HTR-8/SVneo (cell line): ENCODE results near the gene RPL36AL.
A peak's percentile ranks its signal among the peaks of the same experiment; 100 is the strongest.
"Not testable (repeated sequence)": the region's sequence is repeated elsewhere in the genome, so short reads cannot be mapped to it uniquely, and the experiment has no call there.

Source experiments
- DNase-seq: peaks from one replicate; pipeline ENCODE4 v3.0.0; 2011; ENCODE audit warnings: low spot score, mixed read lengths; ENCODE audit not compliant: insufficient read length
- FAIRE-seq: peaks from 2 replicates; lab custom pipeline; 2011; peaks lifted over from hg19 to GRCh38; lab: Jason Lieb, UNC

RPL36AL gene

DNA sequence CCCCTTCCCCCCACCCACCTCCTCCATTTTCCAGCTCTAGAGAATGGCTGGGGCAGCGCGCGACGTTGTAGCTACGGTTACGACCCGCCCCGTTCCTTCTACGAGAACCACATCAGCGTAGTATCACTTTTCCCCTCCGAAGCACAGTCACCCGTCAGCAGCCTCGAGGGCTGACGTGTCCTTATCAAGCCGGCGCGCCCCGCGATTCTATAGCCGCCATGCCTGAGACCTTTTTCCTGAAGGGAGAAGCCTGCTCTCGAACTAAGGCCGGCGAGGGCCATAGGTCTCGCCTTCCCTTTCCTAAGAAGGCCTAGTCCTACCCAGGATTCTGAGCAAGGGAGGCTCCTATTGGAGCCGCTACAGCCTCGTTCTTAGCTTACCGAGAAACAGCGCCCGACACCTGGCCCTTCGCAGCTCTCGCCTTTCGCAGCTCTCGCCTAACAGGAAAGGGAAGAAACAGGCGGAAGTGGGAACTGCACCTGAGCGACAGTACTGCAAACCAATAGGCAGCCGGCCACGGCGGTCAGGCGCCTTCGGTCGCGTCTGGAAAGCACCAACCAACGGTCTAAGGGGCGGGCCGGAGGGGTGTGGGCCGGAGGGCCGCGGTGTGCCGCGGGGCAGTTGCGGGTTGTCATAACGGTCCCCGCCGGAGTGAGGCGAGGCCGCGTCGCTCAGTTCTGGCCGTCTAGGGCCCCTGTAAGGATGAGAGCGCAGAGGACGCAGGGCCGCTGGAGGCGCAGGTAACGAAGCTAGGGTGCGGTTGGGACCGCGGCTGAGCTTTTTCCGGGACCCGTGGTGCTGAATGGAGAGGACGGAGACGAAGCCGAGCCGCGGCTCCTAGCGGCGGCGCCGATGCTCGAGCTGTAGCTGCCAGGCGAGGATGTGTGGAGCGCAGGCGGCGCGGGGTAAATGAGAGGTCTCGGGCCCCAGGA, at the start of gene RPL36AL, which contains the start of gene MGAT2:
RPL36AL (minus strand) TSS at position 445 of the 932 bp plus-strand sequence. CDS start 1,522 bp downstream, outside the sequence.
MGAT2 (plus strand) TSS at position 618 of the 932 bp plus-strand sequence. CDS start 470 bp downstream, outside the sequence.
- DNase-seq (peak; percentile 96), FAIRE-seq (peak; percentile 76)

GRCh38 chr14:49659526-49660455, 39.4 kb upstream of the RPL36AL start:
- no peak for DNase-seq
- no peak for FAIRE-seq

- DNase-seq, FAIRE-seq: not testable (repeated sequence)
These were observed 37.1 kb upstream of the RPL36AL start for GRCh38 chr14:49657500-49657899.

GRCh38 chr14:49654511-49654910, 34.1 kb upstream of the RPL36AL start:
- DNase-seq (no peak), FAIRE-seq (no peak)

DNA sequence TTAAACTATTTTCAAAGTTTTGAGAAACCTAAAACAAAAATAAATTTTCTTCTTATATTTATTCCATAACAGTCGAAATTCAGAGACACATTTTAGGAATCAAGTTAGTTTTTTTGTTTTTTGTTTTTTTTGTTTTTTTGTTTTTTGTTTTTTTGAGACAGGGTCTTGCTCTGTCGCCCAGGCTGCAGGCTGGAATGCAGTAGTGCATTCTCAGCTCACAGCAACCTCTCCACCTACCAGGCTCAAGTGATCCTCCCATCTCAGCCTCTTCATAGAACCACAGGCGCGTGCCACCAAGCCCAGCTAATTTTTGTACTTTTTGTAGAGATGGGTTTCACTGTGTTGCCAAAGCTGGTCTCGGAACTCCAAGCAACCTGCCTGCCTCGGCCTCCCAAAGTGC, 33.1 kb upstream of the RPL36AL start:
- no peak for DNase-seq
- FAIRE-seq: no peak

- FAIRE-seq: no peak
- DNase-seq: no peak
These were observed 21.7 kb upstream of the RPL36AL start for GRCh38 chr14:49642163-49642562.

GRCh38 chr14:49641697-49642129, 21.3 kb upstream of the RPL36AL start:
- no peak for FAIRE-seq
- DNase-seq: no peak

DNA sequence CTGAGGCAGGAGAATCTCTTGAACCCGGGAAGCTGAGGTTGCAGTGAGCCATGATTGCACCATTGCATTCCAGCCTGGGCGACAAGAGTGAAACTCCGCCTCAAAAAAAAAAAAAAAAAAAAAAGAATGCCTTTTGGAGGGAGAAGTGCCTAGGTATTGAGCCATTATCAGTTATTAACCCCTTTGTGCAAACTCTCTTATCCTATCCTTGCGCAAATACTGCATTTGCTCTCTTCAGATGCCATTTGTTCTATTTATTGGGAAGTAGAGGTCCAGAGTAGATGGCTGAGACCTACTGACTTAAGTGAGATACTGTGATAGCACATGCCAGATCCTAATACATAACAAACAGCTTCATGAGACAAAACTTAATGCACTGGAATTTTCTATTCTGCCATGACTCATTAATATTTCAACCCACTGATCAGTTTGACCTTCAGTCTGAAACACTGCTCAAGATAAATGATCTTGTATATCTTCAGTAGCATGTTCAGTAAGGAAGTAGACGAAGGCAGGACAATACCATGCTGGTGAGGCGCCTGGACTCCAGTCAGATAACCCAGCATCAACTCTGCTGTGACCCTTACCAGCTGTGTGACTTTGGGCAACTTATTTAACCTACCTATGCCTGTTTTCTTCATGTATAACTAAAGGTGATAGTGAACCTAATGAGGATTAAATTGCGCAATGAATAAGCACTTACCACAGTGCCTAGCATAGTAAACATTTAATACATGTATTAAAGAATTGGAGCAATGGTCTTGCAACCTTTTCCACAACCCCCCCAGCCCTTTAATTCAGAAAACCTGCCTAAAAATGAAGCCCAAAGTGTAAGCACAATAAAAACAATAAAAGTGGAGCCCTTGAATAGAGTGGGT, 20.4 kb upstream of the RPL36AL start:
- FAIRE-seq (no peak), DNase-seq (no peak)

DNA sequence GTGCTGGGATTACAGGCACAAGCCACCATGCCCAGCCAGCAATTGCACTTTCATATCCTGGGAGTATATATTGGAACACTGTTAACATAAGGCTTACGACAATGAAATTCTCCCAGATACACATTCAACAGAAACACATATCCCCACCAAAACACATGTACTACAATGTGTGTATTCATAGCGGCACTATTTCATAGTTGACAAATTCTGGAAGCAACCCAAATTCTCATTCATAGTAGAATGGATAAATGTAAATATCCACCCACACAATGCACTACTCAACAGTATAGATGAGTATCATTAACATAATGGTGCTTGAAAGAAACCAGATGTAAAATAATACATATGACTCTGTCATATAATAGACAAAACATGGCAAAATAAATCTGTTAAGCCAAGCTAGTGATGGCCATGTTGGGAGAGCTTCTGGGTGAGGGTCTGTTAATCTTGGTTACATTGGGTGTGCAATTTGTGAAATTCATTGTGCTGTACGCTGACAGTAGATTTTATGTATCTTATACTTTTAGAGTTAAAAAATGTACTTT, 17.2 kb upstream of the RPL36AL start:
- DNase-seq: no peak
- FAIRE-seq: no peak

DNA sequence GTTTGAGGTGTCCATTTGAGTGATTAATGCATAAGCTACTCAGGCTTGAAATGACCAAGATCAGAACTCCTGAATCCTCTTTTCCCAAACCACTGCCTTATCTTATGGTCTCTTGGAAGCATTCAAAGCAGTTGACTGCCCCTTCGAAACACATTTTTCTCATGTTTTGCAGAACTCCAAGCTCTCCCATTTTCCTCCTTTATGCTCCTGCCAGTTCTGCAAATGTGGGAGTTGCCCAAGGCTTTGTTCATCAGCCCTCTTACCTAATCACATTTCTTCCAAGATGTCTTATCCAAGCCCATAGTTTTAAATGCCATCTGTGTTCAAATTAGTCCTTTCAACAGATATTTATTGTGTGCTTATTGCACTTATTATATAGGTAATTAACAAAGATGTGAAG, 16.4 kb upstream of the RPL36AL start:
- no peak for DNase-seq

DNA sequence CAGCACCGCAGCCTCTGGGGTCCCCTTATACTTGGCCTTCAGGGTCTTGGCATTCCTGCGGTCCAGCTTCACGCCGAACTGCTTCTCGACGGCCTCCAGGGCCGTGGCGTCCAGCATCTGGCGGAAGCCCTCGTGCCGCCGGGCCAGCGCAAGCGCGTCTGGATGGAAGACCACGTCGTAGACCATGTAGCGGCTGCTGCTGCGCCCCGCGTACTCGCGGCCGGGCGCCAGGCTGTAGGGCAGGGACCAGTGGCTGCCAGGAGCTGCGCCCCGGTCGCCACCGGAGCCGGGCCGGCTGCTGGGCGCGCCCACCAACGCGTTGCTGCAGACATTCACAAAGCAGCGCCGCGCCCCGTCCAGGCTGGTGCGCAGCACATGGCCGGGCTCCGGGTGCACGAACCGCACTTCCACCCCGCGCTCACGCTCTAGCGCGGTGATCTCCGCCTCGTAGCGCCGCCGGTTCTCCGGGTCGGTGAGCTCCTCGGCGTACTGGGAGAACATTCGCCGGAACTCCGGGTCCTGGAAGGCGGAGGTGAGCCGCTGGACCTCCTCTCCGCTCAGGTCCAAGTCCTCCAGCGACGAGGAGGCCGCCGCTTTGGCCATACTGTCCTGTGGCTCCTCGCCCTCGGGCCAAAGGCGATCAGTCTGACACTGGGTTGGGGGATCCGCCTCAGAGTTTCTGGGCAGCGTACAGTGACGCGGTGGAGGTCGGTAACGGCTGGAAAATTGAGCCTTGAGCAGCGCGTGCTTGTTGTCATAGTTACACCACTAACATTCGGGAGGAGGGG, 14.3 kb upstream of the RPL36AL start, which contains the start of gene DNAAF2:
DNAAF2 (minus strand) TSS at position 698 of the 788 bp plus-strand sequence; CDS start at position 603, 95 bp downstream.
- DNase-seq: peak; percentile 36
- no peak for FAIRE-seq

More for the DNA sequence above, 16.4 kb upstream of the RPL36AL start:
- FAIRE-seq: no peak

DNA sequence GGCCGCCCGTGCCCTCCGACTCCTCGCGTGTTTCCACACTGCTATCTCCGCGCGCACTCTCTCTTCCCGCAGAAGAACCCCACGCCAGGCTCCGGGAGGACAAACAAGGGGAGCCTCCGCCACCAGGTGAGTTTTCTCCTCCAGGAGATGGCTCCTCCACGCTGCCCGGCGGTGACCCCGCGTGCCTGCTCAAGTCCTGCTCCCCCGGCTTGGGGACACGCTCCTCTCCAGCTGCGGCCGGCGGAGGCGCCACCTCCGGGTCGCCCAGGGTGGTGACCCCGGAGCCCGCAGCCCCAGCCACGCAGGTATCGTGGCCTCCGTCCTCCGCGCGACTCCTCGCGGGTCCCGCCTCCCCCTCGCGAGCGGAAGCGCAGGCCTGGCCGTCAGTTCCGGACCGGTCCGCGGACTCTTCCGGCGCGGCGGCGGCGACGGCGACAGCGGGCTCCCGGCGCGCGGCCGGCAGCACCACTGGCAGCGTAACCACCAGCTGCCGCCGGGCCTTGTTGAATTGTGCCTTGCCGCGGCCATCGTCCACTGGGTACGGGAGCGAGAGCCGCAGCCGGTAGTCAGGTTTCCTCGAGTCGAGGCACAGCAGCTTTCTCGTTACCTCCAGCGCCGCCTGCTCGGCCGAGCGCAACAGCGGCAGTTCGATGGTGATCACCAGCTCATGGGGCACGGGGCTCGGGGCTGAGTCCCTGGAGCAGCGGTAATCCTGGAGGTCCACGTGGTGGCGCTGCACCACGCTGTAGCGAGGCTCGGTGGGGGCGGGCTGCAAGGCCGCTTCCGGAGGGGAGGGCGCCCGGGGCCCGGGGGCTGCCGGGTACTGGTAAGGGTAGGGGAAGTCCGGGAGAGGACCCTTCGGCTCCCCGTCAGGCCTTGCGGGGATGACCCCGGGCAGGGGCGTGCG, 13.5 kb upstream of the RPL36AL start:
- FAIRE-seq (peak; percentile 84), DNase-seq (peak; percentile 84)

- no peak for FAIRE-seq
- DNase-seq: no peak
These were observed 3.8 kb upstream of the RPL36AL start for GRCh38 chr14:49623941-49624839.

GRCh38 chr14:49623387-49623786, 3.0 kb upstream of the RPL36AL start:
- no peak for DNase-seq
- no peak for FAIRE-seq

GRCh38 chr14:49622022-49622607, 1.7 kb upstream of the RPL36AL start:
- DNase-seq (no peak), FAIRE-seq (no peak)
